A673 (cell line): ENCODE data around the gene ACTL10.

Experiments used
- CTCF ChIP-seq: fragments of 300-800, 200-600 bp; sonication (generic); conservative IDR thresholded peaks from 2 replicates; pipeline ENCODE4 v1.5.1; 2017; ENCODE audit warnings: low read depth, mild to moderate bottlenecking, antibody characterized with exemption, low read length, moderate library complexity, mixed read lengths
- EZH2 ChIP-seq: fragments of 200-600 bp; sonication (generic); IDR thresholded peaks from 2 replicates; pipeline ENCODE4 v1.6.1; 2017; ENCODE audit warnings: borderline replicate concordance, low read depth, mild to moderate bottlenecking, mixed read lengths, antibody characterized with exemption, low read length; ENCODE audit not compliant: poor library complexity, severe bottlenecking

- TF ChIP-seq CTCF = no peak
- TF ChIP-seq EZH2 = no peak
Observed at GRCh38 chr20:33703498-33704137, 36.9 kb downstream of the ACTL10 start.
